Inflammatory macrophage treated with lipopolysaccharide for 1 hour (primary cell): Measurements from ENCODE around the gene SERTM2.
"Not testable (repeated sequence)": the region's sequence is repeated elsewhere in the genome, so short reads cannot be mapped to it uniquely, and the experiment has no call there.

Experiments used
- DNase-seq, 2 donors: peaks; one replicate each; pipeline ENCODE4 v3.0.0-alpha.2; 2020 to 2022

The SERTM2 gene

DNA sequence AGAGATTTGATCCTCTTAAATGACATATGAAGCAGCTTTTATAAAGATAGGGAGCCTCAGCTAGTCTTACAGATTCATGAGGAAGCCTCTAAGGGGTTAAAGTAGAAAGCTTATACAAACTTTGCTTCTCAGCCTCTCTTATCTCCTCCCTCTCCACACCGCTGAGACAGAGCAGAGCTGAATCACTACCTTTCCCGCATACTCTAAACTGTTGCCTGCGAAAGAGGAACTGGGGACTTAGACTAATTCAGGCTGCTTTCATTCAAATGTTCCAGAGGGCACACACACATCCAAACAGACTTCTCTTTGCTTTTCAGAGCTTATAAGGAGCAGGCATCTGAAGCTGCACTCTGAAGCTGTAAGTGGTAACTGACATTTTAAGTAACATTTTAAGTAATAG lies at the start of gene SERTM2:
Gene SERTM2 (plus strand): TSS at position 169 of the 400 bp plus-strand sequence. CDS start 7,213 bp downstream, outside the sequence.
- DNase-seq = peak in 1 of 2 donors; percentile 20

DNA sequence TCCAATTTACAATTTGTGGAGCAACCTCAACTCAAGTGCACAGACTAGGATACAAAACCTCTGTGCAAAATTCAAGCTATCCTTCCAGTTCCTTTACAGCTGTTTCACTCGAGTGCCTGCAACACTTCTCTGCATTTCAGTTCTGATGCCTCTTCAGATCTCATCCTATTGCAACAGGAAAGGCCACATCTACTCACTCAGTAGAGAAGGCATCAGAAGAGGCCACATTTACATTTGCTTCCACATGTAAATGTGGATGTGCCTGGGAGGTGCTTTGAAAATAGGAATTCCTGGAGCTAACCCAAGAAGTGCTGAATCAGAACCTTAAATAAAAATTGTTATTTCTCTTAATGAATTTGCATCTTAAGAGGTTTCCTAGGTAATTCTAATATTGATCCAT lies 45.8 kb upstream of the SERTM2 start:
- no peak for DNase-seq

DNA sequence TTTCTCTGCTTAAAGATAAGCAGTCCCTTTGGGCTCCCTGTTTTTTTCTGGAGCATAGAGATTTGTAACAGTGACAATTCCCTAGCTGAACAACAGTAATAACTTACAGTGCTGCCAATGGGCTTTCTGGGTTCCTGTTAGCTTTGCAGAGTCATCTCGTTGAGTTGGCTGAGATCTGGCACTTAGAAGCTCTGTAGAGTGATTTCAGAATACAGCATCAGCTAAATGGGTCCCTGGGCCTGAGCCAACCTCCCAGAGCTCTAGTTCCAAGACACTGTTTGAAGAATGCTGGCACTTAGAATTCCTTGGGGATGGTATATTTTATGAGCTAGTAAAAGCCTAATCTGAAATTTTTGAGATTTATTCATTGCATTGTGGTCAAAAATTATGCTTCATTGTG lies 43.5 kb upstream of the SERTM2 start:
- no peak for DNase-seq

GRCh38 chrX:111470681-111471403 lies 40.6 kb upstream of the SERTM2 start:
- DNase-seq = no peak

- no peak for DNase-seq
Observed at GRCh38 chrX:111481896-111482295, 29.5 kb upstream of the SERTM2 start.

DNA sequence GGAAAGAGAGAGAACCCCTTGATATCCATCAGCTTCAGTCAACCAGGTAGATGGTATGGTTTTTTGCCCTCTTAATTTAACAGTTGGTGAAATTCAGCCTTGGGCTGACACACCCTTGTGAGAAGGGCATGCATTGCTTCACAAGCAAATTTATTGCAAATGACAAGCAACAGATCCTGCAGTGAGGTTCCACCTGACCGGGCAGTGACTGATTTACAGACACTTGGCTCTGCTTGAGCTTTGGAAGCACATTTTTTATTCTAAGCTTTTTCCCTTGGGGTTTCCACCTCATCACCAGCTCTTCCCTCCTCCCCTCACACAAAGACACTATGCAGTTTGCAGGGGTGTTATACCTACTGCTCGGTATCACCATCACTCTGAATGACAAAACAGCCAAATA lies 28.3 kb upstream of the SERTM2 start:
- DNase-seq = no peak

GRCh38 chrX:111483881-111484280 lies 27.6 kb upstream of the SERTM2 start:
- no peak for DNase-seq

DNA sequence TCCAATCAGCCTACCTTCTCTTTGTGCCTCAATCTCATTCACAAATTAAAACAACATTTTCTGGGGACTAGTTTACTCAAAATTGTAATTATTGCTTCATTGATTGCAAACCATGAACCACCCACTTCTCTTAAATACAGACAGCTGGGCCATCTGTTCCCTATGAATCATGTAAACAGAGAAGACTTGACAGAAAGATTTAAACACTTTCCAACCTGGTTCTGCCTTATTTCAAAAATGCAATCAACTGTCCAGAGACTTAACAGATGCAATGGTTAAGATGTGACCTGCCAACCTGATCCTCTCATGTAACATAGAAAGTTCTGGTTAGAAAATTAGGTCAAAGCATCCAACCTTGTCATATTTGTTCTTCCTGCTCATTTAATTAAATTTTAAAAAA lies 20.8 kb upstream of the SERTM2 start:
- DNase-seq = no peak

- DNase-seq = no peak
Observed at GRCh38 chrX:111492085-111492484, 19.4 kb upstream of the SERTM2 start.

DNA sequence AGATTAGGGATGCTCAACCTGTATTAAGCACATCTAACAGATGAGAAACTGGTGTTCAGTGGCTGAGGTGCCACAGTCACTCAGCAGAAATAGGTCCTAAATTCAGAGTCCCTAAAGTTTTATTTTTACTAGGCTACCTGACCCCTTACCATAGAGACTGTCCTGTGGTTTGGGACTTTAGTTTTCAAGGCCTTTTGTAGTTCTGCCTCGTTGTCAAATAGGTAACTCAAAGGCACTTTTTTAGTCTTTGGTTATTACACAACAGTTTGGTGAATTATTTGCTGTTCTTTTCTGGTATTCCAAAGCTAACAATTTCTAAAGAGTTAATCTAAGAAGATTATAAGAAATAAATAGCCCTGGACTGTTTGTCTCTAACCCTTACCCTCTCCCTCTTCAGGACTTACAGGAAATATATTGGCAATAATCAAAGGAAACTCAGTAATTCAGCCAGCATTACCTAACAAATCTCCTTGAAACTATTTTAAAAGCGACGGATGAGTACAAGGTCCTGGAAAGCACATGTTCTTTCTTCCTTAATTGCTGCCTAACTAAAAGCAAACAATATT lies 12.8 kb upstream of the SERTM2 start:
- DNase-seq = no peak

GRCh38 chrX:111503485-111503993 lies 7.9 kb upstream of the SERTM2 start:
- DNase-seq = no peak

DNA sequence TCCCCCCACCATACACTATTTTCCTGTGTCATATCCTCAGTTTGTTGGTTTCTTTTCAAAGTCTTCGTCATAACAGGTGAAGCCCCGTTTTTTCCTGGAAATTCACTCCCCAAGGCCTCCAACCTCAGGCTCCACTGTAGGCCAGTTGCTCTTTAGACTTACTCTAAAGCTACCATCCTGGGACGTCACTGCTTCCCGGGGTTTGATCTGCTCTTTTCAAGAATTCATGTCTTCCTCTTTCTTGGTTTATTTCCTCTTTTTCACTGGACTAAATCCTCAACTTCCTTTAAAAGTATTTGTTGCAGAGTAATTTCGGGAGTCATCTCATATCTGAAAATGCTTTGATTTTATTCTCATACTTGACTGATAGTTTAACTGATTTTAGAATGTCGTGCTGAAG lies 6.5 kb upstream of the SERTM2 start:
- DNase-seq = peak; percentile 31 to 37

DNA sequence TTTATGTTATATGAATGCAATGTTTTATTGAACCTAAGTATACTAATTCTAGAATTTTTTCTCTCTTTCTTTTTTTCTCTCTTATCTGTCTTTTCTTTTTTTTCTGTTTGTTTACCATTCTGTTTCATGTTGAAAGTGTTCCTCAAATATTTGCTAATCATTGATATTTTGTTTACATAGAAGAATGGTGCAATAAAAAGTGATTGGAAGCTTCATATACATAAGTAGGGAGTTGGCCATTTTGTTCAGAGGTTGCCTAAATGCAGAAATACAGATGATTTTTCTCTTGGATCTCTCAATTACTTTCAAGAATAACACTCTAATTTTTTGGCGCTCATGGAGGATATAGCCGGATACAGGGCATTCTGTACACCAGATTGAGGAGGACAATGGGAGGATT lies 5.7 kb upstream of the SERTM2 start:
- no peak for DNase-seq

- DNase-seq = no peak
Observed at GRCh38 chrX:111506826-111507225, 4.6 kb upstream of the SERTM2 start.

DNA sequence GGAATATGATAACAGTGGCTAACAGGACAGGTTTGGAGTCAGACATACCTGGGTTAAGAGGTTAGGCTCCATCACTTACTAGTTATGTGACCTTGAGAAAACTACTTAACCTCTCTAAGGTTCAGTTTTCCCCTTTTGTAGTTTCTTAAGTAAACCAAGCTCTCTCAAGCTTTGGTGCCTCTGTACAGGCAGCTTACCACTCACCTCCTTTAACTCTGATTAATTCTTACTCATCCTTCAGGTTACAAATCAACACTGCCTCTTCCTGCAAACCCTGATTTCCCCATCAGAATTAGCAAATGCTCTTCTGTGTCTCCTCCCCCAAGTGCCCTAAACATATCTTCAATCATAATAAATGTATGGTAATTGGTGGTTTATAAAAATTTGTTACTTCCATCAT lies 3.5 kb upstream of the SERTM2 start:
- no peak for DNase-seq

GRCh38 chrX:111515298-111515697 lies 3.9 kb downstream of the SERTM2 start:
- no peak for DNase-seq

GRCh38 chrX:111518667-111519066 lies 7.2 kb downstream of the SERTM2 start:
- no peak for DNase-seq

GRCh38 chrX:111519215-111519614 lies 7.8 kb downstream of the SERTM2 start:
- no peak for DNase-seq

GRCh38 chrX:111520506-111520905 lies 9.1 kb downstream of the SERTM2 start:
- no peak for DNase-seq

- no peak for DNase-seq
Observed at GRCh38 chrX:111521169-111521568, 9.7 kb downstream of the SERTM2 start.

- DNase-seq = no peak
Observed at GRCh38 chrX:111543212-111543741, 31.8 kb downstream of the SERTM2 start.

- DNase-seq = not testable (repeated sequence)
Observed at GRCh38 chrX:111549235-111549634, 37.8 kb downstream of the SERTM2 start.

- DNase-seq = no peak
Observed at GRCh38 chrX:111555406-111555958, 44.0 kb downstream of the SERTM2 start.

GRCh38 chrX:111560801-111561200 lies 49.4 kb downstream of the SERTM2 start:
- DNase-seq = no peak
